CD14-positive monocyte (primary cell): ENCODE data around the gene PRKAR1A. TPM values are rescaled to one million over a fixed set of nuclear protein-coding genes. Genes with fewer than 3 reads are reported as not detected.

ENCODE experiments used
- polyA plus RNA-seq, 3 donors: library from polyadenylated mRNA; depleted of rRNA in 1 of 3; unstranded in 2 of 3; stranded (reverse) in 1 of 3; fragments of 300-500 nt in 2 of 3; fragments of >200 nt in 1 of 3; fragmentation: Illumina TruSeq in 2 of 3; gene quantifications; 1 replicate in 2 of 3; 2 replicates in 1 of 3; pipeline ENCODE4 v1.2.3, GENCODE V29; 2012 to 2021

Gene PRKAR1A
- polyA plus RNA-seq, 3 donors, result 91.9 to 436 (median 300) TPM

Other genes starting within 250 kb of the PRKAR1A start
- 10 to 100 TPM; 12.3 to 24.7 (median 14.0) TPM for gene SLC16A6, start 221.3 kb upstream of the PRKAR1A start, polyA plus RNA-seq
- gene ARSG, start 220.9 kb upstream of the PRKAR1A start, polyA plus RNA-seq, result 10 to 100 TPM; 15.5 to 19.3 (median 19.2) TPM
- gene WIPI1, start 54.9 kb upstream of the PRKAR1A start, polyA plus RNA-seq, result 10 to 100 TPM; 19.9 to 31.9 (median 22.1) TPM
- 1 to 10 TPM in 1 of 3 donors, under 1 TPM in 1, not detected in 1; 0.91 to 1.6 TPM for gene FAM20A, start 88.9 kb downstream of the PRKAR1A start, polyA plus RNA-seq